8988T (cell line): Measurements from ENCODE around the gene CFAP20.

Experiments
- DNase-seq: peaks from one replicate; pipeline ENCODE4 v3.0.0; 2011

CFAP20 gene

DNA sequence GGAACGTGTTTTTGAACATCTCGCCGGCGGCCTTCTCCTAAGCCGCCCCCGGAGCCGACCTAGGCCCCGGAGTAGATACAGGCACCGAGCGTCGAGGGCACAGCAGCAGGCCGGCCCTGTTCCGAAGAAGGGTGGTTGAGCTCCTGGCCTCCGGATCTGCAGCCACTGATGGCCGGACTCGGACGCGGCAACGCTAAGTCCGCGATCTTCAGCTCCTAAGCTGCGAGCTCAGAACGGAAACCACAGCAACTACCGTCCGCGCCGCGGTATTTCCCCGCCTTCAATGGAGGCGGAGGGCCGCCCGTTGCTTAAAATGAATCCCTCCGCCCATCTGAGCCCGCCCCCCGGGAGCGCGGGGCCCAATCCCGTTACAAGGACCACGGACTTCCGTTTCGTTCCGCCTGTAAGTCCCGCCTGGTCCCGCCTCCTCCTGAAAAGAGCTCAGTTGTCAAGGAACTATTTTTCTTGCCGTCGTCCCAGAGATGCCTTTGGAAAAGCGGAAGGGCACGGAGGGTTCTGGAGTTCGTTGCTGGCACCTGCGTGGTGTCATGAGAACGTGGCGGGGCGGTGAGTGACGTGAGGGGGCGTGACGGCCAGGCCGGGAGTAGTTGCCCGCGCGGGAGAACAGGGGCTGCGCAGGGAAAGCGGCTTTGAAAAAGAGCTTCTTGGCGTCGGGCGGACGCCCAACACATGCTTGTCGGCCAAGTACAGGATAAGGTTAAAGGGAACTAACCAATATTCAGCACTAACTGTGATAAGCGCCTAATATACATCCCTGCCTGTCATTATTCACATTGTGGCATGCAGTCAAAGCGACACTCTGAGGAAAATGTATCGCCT, at the start of gene CFAP20:
Gene CFAP20, minus strand, starts transcription at position 285 of the 840 bp plus-strand sequence. Its CDS starts 266 bp downstream, at position 19.
- DNase-seq = peak; percentile 70

DNA sequence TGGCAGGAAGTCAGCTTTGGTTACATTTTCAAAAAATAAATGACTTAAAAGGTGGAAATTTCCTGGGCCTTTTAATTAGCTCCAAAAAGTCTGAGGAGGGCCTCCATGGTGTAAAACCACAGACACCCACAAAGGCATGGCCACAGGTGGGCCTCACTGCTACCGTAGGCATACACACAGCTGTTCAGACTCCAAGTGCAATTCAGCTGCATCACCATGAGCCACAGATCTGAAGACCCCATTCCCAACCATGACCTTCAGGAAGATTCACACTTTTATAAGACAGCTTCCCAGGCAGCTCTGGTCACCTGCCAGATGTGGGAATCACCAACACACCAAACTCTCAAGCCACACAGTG, 48.2 kb upstream of the CFAP20 start:
- no peak for DNase-seq

DNA sequence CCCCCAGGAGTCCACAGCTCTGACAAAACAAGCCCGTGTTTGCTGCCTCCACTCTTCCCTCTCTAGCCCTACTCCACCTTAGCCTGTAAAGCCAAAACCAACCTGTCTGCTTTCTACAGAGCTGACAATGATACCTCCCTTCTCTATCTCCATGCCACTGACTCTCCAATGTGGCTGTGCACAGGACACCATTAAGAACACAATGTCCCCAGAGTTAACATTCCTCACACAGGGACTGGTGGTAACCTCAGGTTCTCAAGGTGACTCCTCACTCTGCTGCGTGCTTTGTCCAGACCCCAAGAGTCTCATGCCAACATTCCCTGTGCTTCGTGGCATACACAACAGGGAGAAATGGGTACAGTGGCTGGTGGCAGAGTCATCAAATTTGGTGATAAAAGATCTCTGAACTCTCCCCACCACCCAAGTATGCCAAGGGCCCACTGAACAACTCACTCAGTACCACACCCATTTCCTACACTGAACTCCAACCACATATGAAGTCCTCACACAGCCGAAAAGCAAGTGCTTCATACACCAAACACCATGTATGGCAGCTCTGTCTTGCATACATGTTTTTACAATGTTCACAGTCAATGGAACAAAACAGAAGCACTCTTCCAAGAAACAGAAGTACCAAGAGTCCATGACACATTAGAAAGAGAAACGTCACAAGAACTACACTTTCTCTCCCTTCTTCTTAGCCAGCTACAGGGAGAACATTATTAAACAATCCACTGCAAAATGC, 47.6 kb upstream of the CFAP20 start:
- DNase-seq = no peak

DNA sequence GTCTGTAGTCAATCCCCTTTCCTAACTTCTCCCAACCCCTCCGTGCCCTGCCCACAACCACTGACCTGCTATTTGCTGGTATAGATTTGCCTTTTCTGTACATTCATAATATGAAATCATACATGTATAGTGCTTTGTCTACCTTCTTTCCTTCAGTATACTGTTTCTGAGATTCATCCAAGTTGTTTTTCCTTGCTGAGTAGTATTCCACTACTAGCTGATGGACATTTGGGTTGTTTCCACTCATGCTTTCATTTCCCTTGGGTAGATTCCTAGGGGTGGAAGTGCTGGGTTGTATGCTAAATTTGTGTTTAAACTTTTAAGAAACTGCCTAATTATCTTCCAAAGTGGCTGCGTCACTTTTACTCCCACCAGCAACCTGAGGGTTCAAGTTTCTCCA, 41.0 kb upstream of the CFAP20 start:
- no peak for DNase-seq

DNA sequence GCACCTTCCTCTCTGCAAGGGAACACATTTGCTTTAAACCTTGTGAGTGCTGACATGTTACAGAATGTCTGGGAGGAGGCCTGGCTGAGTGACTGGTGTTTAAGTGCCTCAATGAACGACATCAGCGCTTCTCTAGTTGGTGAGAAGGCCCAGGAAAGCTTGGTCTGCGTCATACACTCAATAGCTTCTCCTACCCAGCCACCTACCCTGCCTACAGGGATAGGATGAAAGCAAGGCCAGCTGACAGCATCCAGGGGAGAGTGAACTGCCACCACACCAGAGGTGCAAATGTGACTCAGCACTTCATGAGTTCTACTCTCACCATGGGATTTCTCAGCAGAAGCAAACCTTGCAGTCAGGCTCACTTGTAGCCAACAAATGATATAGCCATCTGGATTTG, 31.7 kb upstream of the CFAP20 start:
- DNase-seq = no peak

DNA sequence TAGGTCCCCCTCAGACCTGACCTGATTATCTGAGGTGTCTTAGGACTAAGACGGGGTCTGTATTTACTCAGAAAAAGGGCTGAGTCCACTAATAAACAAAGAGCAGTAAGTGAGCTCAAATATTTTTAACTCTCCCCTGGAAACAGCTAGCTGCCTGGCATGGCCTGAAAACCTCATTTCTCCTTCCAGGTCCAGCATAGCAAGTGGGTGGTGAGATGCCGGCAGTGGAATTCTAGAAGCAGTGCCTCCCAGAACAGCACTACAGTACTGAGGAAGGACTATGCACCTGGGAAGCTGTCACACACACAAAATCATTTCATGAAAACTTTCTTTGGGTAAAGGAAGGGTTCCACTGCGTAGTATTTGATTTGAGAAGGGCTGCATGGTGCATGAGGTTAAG, 29.5 kb upstream of the CFAP20 start:
- DNase-seq = no peak

DNA sequence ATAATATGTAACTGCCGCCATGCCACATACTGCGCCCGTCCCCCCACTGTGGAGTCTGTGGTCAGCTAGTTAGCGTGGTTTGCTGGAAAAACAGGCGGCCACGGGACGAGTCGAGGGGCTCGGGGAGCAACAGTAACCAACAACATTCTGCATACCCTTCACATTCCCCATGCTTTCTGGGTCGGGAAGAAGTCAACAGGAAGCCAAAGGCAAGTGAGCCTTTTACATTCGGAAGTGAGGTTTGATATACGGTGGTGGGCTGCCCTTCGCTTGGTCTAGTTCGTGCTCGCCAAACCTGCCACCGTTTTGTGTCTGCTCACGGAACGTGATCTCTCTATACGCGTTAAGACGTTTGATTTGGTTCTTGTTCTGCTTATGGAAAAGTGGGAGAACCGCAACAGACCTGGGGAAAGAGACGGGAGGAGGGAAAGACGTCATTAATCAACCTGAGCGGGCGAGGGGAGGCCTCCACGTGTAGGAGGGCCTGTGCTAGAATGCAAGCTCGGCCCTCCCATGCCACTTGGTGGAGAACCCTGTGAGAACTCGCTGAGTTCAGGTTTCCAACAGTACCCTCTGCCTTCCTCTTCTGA, 28.9 kb upstream of the CFAP20 start:
- DNase-seq = no peak

DNA sequence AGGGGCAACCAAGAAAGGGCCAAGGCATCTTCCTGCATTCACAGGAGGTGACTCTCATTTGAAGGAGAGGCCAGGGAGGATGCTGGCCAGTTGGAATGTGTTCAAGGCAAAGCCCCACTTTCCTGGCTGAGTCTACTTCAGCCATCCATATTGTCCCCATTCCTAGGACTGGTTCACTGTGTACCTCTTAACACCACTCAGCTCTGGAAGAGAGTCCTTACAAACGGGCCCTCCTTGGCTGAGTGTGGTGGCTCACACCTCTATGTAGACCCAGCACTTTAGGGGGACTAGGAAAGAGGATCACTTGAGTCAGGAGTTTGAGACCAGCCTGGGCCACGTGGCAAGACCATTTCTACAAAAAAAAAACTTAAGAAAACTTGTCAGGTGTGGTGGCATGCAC, 28.1 kb upstream of the CFAP20 start:
- no peak for DNase-seq

DNA sequence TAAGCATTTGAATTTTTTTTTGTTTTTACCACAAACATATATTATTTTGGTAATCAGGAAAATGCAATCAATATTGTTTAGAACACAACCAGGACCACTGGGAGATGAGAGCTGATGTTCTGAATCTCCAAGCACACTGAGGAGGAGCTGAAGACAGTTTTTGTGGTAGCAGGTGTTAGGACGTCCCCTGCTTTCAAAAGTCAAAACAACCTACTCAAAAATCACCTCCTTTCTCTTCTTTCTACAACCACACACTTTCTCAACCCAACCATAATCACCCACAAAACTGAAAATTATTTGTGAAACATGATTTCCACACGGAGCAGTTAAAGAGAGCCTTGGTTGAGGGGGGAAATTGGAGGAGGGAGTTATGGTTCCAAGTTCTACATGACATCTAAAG, 26.7 kb upstream of the CFAP20 start:
- DNase-seq = no peak

DNA sequence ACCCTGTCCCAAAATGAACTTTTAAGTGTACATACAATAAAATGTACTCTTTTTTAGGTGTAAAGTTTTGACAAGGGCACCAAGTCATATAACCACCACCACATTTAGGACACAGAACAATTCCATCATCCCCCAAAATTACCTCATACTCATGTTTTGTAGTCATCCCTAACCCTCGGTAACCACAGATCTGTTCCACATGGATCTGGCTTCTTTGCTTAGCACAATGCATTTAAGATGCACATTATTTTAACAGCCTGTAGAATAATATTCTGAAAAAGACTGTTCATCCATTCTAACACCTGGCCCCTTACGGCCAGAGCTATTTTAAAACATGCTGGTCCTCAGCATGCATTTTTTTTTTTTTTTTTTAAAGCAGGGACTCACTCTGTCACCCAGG, 25.2 kb upstream of the CFAP20 start:
- DNase-seq = no peak

DNA sequence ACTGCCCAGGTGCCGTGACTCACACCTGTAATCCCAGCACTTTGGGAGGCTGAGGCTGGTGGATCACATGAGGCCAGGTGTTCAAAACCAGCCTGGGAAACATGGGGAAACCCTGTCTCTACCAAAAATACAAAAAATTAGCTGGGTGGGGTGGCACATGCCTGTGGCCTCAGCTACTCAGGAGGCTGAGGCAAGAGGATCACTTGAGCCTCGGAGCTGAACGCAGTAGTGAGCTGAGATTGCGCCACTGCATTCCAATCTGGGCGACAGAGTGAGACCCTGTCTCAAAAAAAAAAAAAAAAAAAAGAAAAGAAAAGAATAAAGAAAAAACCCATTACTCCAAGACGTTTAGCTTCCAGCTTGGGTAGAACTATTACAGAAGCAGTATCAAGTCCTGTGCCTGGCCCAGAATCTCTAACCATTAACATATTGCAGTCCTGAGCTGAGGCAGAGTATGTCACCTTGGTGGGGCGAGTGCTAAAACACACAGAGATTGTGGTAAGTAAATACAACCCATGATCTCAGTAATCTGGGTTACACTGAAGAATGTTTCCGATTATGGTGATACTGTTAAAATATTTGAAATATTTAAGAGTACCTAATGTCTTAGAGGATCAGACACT, 23.2 kb upstream of the CFAP20 start:
- no peak for DNase-seq

DNA sequence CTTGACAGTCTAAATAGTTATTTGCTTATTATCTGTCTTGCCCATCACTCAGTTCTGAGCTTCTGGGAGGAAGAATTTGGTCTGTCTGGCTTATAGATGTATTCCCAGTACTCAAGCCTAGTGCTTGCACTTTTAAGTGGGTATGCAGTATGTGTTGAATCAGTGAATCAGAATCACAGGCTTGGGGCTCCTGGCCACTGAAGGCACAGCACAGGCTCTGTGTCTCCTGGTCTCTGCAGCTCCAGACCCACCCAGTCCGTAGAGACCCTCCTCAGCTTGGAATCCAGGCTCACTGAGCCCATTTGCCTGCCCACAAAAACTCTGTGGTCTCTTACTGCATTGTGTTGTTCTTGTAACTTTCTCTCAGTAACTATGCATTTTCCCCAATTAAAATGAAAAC, 19.3 kb upstream of the CFAP20 start:
- DNase-seq = no peak

DNA sequence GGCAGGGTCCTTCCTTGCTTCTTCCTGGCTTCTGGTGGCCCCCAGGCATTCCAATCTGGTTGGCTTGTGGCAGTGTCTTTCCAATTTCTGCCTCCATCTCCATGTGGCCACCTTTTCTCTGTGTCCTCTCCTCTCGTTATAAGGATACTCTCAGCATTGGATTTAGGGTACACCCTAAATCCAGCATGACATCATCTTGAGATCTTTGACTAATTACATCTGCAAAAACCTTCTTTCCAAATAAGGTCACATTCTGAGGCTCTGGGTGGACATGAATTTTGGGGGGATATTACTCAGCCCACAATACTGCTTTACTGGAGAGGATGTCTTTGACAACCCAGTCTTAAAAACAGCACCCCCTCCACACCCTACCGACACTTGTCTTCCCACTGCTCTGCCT, 18.9 kb upstream of the CFAP20 start:
- DNase-seq = no peak

DNA sequence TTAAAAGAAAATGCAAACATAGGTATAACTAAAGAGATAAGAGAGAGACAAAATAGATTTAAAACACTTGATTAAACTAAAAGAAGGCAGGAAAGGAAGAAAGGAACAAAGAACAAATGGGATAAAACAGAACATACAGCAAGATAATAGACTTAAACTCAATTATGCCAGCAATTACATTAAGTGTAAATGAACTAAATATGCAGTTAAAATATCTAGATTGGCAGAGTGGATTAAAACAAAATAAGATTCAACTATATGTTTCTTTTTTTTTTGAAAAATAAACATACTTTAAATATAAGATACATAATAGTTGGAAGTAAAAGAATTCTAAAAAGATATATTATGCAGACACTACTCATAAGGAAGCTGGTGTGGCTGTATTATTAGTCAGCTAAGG, 9.7 kb upstream of the CFAP20 start:
- DNase-seq = no peak

DNA sequence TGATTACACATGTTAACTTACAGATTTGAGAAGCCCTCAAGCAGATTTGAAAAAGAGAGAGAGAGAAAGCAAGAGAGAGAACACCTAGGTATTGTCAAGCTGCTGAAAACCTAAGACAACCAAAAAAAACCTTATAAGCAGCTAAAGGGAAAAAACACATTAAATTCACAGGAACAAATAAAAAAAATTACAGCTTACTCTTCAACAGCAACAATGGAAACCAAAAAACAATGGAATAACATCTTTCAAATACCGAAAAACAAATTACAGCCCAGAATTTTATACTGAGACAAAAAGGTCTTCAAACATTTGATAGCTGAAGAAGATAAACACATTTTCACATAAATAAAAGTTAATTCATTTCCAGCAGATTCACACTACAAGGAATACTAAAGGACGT, 8.4 kb upstream of the CFAP20 start:
- DNase-seq = no peak

DNA sequence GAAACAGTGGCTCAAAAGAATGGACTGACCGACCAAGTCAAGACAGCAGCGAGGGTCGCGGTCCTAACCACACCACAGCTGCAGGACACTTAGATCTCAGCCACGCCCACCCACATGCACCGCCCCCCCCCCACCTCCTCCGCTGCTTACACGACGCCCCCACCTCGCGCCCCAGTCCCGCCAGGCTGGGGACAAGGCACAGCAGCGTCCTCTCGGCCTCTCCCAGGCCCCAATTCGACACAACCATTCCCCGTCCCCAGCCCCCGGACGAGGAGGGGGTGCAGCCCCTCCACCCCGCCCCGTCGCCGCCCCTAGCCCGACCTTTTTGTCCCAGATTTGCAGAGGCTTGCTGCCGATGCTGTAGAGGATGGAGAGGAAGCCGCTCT, 477 bp downstream of the CFAP20 start:
- no peak for DNase-seq

DNA sequence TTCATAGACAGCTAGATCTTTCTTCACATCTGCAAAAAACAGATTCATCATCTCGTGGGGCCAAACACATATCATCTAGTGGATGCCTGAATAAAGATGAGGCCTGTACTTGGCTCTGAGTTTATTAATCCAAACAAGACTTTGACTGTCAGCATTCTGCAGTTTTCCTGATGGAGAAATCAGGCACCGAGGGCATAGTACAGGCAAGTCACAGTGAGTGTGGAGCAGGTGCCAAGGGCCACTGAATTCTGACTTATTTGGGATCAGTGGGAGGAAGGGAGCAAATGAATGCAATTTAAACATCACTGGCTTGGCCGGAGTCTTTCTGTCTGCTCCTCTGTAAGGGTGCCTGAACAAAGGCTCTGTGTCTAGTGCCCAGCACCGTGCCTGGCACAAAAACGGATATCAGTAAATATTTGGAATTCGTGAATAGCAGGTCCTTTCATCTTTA, 975 bp downstream of the CFAP20 start:
- no peak for DNase-seq

DNA sequence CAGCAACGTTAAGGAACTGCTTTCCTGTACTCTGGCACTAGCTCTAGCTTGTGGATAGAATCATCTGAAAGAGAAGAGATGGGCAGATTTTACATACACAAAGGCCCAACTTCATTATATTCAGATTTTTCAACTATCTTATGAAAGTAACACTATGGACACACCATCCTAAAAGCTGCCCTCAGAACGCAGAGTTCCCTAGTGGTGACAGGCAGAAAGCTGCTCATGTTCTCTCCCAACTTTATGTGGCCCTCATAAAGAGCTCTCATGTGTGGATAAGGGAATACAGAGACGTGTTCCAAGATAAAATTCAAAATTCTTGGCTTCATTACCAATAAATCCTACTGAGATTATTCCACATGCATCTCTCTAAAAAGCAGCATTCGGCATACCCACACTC, 1.5 kb downstream of the CFAP20 start:
- DNase-seq = no peak

DNA sequence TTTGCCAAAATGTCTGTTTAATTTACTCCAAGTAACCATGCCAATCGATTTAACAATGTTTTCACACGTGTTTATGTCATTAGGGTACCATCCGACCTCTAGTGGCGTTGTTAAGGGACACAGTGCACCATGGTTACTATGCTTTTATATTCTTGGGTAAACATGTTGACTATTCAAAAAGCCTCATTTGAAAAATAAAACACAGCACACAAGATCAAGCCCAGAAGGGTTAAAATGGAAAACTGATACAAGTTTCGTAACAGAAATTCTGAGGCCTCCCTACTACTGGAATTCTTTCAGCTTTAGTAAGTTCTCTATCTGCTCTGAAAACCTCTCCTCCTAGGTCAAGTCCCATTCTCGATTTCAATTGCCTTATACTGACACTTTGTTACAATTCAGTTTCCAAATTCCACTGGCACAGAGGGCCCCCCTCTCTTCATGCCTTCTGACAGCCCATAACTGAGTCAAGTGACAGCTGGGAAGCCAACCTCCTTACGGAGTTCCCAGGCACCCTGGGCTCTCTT, 2.1 kb downstream of the CFAP20 start:
- DNase-seq = no peak

DNA sequence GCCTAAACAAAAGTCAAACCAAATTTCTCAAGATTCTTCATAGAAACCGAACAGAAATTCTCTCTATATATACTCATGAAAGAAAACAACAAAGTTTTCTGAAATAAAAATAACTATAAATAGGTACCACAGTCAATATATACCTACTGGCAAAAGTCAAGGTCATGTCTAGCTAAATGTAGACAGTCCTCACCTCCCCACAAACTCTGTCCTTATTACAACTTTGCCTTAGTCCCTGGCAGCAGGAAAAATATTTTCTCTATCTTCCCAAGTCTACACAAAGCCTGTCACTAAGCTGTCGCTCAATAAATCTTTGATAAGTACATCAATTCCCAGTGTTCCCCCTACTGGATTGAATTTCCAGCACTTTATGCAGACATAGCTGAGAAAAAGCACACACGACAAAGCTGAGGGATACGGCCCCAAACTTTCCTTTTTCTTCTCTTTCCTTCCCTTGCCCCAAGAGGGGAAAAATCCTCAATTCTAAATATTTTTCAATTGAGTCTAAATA, 2.7 kb downstream of the CFAP20 start:
- no peak for DNase-seq

DNA sequence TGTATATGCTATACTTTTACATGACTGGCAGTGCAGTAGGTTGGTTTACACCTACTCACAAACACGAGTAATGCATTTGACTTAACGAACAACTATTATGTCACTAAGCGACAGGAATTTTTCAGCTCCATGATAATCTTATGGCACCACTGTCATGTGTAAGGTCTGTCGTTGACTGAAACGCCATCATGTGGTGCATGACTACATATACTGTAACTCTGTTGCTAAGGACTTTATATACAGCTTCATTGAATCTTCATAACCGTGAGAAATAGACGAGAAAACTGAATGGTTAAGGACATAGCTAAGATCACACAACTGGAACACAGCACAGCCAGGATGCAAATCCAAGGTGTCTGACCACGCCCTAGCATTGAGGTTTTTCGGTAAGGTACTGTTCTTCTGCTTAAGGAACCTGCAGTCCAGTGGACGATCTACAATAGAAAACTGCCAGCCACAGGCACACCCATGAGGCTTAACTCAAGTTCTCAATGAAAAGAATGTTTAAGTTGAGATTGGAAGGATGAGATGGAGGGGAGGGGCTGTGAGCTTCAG, 3.3 kb downstream of the CFAP20 start:
- no peak for DNase-seq

DNA sequence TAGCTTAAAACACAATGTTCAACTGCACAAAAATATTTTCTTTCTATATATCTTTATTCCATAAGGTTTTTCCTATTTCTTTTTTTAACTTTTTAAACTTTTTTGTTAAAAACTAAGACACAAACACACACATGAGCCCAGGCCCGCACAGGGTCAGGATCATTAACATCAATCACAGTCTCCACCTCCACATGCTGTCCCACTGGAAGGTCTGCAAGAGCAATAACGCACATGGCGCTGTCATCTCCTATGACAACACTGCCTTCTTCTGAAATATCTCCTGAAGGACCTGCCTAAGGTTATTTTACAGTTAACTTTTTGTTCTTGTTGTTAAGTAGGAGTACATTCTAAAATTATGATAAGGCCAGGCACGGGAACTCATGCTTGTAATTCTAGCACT, 4.1 kb downstream of the CFAP20 start:
- DNase-seq = no peak

DNA sequence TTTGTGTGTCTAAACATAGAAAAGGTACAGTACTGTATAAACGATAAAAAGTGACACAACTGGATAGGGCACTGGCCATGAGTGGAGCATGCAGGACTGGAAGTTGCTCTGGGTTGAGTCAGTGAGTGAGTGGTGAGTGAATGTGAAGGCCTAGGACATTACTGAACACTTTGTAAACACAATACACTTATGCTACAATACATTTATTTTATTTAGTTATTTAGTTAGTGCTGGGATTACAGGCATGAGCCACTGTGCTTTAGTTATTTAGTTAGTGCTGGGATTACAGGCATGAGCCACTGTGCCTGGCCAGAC, 4.6 kb downstream of the CFAP20 start:
- DNase-seq = no peak
